ENCODE results near the gene ARSG.
"Not testable (repeated sequence)": the region's sequence is repeated elsewhere in the genome, so short reads cannot be mapped to it uniquely, and the experiment has no call there.

ARSG gene

DNA sequence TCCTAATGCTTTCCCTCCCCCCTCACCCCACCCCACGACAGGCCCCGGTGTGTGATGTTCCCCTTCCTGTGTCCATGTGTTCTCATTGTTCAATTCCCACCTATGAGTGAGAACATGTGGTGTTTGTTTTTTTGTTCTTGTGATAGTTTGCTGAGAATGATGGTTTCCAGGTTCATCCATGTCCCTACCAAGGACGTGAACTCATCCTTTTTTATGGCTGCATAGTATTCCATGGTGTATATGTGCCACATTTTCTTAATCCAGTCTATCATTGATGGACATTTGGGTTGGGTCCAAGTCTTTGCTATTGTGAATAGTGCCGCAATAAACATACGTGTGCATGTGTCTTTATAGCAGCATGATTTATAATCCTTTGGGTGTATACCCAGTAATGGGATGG lies 112.5 kb downstream of the ARSG start:
- H3K9me3 ChIP-seq (ENCODE audit: control insufficient read depth, insufficient read depth, low read length); H3K4me1 ChIP-seq (ENCODE audit: insufficient read depth, low read length); H3K9ac ChIP-seq (ENCODE audit: low read depth, low read length); H3K36me3 ChIP-seq (ENCODE audit: insufficient read depth, low read length): not testable (repeated sequence)

DNA sequence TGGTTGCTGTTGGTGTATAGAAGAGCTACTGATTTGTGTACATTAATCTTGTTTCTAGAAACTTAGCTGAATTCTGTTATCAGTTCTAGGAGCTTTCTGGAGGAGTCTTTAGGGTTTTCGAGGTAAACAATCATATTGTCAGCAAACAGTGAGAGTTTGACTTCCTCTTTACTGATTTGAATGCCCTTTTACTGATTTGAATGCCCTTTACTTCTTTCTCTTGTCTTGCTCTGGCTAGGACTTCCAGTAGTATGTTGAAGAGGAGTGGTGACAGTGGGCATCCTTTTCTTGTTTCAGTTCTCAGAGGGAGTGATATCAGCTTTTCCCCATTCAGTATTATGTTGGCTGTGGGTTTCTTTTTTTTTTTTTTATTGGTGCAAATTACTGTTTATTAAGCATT lies 116.4 kb downstream of the ARSG start:
- H3K36me3 ChIP-seq (ENCODE audit: insufficient read depth, low read length); H3K4me1 ChIP-seq (ENCODE audit: insufficient read depth, low read length); H3K9ac ChIP-seq (ENCODE audit: low read depth, low read length); H3K9me3 ChIP-seq (ENCODE audit: control insufficient read depth, insufficient read depth, low read length): not testable (repeated sequence)

DNA sequence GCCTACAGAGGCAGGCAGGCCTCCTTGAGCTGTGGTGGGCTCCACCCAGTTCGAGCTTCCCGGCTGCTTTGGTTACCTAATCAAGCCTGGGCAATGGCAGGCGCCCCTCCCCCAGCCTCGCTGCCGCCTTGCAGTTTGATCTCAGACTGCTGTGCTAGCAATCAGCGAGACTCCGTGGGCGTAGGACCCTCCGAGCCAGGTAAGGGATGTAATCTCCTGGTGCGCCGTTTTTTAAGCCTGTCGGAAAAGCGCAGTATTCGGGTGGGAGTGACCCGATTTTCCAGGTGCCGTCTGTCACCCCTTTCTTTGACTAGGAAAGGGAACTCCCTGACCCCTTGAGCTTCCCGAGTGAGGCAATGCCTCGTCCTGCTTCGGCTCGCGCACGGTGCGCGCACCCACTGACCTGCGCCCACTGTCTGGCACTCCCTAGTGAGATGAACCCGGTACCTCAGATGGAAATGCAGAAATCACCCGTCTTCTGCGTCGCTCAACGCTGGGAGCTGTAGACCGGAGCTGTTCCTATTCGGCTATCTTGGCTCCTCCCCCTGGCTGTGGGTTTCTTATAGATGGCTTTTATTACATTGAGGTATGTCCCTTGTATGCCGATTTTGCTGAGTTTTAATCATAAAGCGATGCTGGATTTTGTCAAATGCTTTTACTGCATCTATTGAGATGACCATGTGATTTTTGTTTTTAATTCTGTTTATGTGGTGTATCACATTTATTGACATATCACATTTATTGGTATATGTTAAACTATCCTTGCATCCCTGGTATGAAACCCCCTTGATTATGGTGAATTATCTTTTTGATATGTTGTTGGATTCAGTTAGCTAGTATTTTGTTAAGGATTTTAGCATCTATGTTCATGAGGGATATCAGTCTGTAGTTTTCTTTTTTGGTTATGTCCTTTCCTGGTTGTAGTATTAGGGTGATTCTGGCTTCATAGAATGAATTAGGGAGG lies 122.6 kb downstream of the ARSG start:
- peaks cover 13% of the 10 kb centered on the region for H3K9me3 ChIP-seq (ENCODE audit: control insufficient read depth, insufficient read depth, low read length)
- not testable (repeated sequence) for H3K36me3 ChIP-seq (ENCODE audit: insufficient read depth, low read length); H3K4me1 ChIP-seq (ENCODE audit: insufficient read depth, low read length)
- H3K9ac ChIP-seq (ENCODE audit: low read depth, low read length): peak overlapping the region; percentile 46; the same call in 1 of the 2 replicates

DNA sequence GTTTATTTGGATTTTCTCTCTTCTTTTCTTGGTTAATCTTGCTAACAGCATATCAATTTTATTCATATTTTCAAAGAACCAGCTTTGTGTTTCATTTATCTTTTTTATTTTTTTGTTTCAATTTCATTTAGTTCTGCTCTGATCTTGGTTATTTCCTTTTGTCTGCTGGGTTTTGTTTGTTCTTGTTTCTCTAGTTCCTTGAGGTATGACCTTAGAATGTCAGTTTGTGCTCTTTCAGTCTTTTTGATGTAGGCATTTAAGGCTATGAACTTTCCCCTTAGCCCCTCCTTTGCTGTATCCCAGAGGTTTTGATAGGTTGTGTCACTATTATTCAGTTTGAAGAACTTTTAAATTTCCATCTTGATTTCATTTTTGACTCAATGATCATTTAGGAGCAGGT lies 123.6 kb downstream of the ARSG start:
- not testable (repeated sequence) for H3K9ac ChIP-seq (ENCODE audit: low read depth, low read length); H3K36me3 ChIP-seq (ENCODE audit: insufficient read depth, low read length); H3K4me1 ChIP-seq (ENCODE audit: insufficient read depth, low read length)
- peaks cover 17% of the 10 kb centered on the region for H3K9me3 ChIP-seq (ENCODE audit: control insufficient read depth, insufficient read depth, low read length)

DNA sequence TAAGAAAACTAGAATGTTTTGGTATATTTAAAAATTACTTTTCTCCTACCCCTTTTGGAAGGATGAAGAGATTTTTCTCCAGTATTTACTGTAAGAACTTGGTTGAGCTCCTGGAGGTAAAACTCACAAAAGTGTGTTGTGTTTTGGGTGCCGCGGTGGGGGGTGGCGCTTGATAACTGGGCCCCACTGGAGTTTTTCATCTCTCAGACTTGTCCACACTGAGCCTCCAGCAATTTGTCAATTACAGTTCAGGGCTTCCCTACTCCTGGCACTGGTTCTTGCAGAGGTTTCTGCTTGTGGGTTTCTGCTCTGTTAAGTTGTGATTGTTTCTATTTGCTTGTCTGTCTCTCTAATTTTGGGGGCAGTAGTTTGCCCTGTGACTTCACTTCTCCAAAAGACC lies 126.0 kb downstream of the ARSG start:
- Histone ChIP-seq H3K9ac (ENCODE audit: low read depth, low read length) (no peak overlapping the region), H3K9me3 (ENCODE audit: control insufficient read depth, insufficient read depth, low read length) (peaks cover 21% of the 10 kb centered on the region), H3K36me3 (ENCODE audit: insufficient read depth, low read length) (peaks cover 9% of the 10 kb centered on the region), H3K4me1 (ENCODE audit: insufficient read depth, low read length) (no peaks in the 10 kb centered on the region)

DNA sequence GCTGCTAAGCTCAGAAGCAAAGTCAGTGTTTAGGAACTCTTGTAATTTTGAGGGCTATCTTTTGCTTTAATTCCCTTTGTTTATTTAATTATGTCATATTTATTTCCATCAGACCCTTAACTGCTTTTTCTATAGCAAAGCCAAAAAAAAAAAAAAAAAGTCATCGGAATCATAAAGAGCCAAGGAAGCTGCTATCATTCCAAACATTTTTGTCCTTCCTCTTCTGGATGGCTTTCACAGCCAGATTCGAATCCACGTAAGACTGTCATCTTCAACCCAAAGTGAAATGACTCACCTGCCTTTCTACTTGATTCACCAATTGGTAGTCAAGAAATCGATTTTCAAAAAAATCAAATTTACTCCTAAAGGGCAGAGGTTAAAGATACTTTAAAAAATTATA lies 127.6 kb downstream of the ARSG start:
- peaks cover 21% of the 10 kb centered on the region for H3K9me3 ChIP-seq (ENCODE audit: control insufficient read depth, insufficient read depth, low read length)

DNA sequence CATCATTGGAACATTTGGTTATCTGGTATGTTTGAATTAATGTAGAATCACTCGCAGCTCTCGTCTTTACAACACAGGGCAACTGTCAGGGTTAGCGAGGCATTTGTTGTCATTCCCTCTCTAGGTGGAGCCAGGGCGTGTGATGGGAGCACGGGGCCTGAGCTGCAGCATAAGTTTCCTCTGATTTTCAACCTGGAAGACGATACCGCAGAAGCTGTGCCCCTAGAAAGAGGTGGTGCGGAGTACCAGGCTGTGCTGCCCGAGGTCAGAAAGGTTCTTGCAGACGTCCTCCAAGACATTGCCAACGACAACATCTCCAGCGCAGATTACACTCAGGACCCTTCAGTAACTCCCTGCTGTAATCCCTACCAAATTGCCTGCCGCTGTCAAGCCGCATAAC lies 128.8 kb downstream of the ARSG start:
- H3K9ac ChIP-seq (ENCODE audit: low read depth, low read length): no peak overlapping the region
- H3K9me3 ChIP-seq (ENCODE audit: control insufficient read depth, insufficient read depth, low read length): peaks cover 20% of the 10 kb centered on the region
- no peaks in the 10 kb centered on the region for H3K4me1 ChIP-seq (ENCODE audit: insufficient read depth, low read length)
- H3K36me3 ChIP-seq (ENCODE audit: insufficient read depth, low read length): peaks cover 9% of the 10 kb centered on the region

More for the DNA sequence above, 127.6 kb downstream of the ARSG start:
- Histone ChIP-seq H3K4me1 (ENCODE audit: insufficient read depth, low read length) (no peaks in the 10 kb centered on the region), H3K9ac (ENCODE audit: low read depth, low read length) (no peak overlapping the region), H3K36me3 (ENCODE audit: insufficient read depth, low read length) (peaks cover 9% of the 10 kb centered on the region)

DNA sequence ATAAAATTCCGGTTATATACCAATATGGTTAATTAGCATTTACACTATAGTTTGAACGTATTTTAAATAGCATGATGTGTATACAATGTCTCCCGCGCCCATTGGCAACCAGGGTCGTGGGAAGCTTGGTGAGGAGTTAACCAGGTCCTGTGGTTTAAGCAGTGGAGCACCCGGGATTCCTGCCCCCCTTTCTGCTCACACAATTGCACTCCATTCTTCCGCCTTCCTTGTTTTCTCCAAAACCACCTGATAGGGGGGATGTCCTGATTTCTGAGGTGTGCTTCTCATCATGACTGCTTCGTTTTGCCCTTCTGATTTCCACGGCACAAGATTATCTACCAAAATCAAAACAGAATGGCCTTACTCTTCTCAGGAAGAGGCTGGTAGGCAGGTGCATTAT lies 130.2 kb downstream of the ARSG start:
- Histone ChIP-seq H3K9me3 (ENCODE audit: control insufficient read depth, insufficient read depth, low read length) (peaks cover 10% of the 10 kb centered on the region), H3K36me3 (ENCODE audit: insufficient read depth, low read length) (peaks cover 9% of the 10 kb centered on the region), H3K9ac (ENCODE audit: low read depth, low read length) (no peak overlapping the region), H3K4me1 (ENCODE audit: insufficient read depth, low read length) (no peaks in the 10 kb centered on the region)

DNA sequence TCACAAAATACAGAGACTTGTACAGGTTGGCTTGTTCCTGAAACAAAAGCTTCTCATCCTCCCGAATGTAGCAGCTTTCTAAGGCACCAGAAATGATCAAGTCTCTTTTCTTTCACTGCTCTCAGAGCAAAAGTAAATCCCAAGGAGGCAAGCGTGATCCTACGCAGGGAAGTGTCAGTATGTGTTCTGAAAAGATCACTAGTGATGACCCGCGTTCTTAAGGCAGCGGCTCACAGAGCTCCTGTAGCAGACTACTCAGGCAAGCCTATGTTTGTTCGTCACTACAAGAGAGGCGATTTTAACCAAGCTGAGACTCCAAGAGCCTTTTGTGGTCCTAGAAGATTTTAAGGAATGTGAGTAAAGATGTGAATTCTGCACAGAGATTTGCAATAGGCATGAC lies 131.5 kb downstream of the ARSG start:
- H3K4me1 ChIP-seq (ENCODE audit: insufficient read depth, low read length): no peaks in the 10 kb centered on the region
- no peak overlapping the region for H3K9ac ChIP-seq (ENCODE audit: low read depth, low read length)
- H3K36me3 ChIP-seq (ENCODE audit: insufficient read depth, low read length): peaks cover 12% of the 10 kb centered on the region
- peaks cover 10% of the 10 kb centered on the region for H3K9me3 ChIP-seq (ENCODE audit: control insufficient read depth, insufficient read depth, low read length)

DNA sequence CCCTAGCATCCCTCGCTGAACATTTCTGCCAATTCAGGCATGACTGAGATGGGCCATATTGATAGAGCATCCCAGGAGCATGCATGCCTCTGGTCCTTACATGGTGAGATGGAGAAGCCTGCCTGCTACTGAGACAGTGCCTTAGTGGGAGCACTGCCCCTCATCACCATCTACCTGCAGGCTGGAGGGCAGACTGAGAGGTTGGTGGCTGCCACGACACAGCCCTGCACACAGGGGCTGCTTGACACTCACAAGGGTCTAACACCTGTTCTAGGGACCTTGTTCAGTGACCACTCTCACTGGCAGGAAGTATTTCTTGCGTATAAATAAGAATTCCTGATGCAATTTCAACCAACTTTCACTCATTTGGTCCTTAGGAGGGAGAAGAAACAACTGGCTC lies 132.0 kb downstream of the ARSG start:
- H3K9ac ChIP-seq (ENCODE audit: low read depth, low read length): no peak overlapping the region
- H3K4me1 ChIP-seq (ENCODE audit: insufficient read depth, low read length): no peaks in the 10 kb centered on the region
- peaks cover 8% of the 10 kb centered on the region; the same call in 1 of the 2 replicates for H3K9me3 ChIP-seq (ENCODE audit: control insufficient read depth, insufficient read depth, low read length)
- peaks cover 12% of the 10 kb centered on the region for H3K36me3 ChIP-seq (ENCODE audit: insufficient read depth, low read length)

DNA sequence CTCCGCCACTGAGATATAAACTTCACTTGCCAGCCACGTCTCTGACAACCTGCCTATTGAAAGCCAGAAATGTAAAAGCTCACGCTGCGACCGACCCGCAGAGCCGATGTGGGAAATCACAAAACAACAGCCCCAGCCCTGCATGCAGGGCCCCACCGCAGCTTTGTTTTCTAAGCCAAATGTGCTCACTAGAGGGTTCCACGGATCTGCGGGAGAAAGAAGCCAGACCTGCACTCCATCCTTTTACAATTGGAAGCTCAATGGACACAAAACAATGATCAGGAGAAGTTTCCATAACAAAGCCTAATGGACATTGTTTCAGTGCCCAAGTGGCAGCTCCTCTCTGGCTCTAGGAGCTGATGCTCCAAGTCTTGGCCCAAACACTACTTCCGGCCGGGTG lies 132.9 kb downstream of the ARSG start:
- Histone ChIP-seq H3K36me3 (ENCODE audit: insufficient read depth, low read length) (peaks cover 20% of the 10 kb centered on the region), H3K9me3 (ENCODE audit: control insufficient read depth, insufficient read depth, low read length) (peaks cover 8% of the 10 kb centered on the region; the same call in 1 of the 2 replicates), H3K4me1 (ENCODE audit: insufficient read depth, low read length) (no peaks in the 10 kb centered on the region), H3K9ac (ENCODE audit: low read depth, low read length) (no peak overlapping the region)

DNA sequence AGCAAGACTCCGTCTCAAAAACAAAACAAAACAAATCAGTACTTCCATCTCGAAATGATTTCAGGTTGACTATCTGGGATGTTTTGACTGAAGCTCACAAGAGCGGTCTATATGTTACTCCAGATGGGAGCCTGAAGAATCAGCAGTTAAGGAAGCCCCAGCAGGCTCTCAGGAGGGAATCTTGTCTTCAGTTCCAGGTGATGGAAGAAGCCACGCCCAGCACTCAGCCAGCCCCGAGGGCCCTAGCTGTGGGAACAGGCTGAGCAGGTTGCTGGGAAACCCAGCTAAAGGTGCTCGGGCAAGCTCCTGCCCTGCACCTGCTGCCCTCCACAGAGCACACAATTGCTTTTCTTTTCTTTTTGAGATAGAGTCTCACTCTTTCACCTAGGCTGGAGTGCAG lies 133.6 kb downstream of the ARSG start:
- H3K9ac ChIP-seq (ENCODE audit: low read depth, low read length): no peak overlapping the region
- H3K4me1 ChIP-seq (ENCODE audit: insufficient read depth, low read length): no peaks in the 10 kb centered on the region
- peaks cover 4% of the 10 kb centered on the region; the same call in 1 of the 2 replicates for H3K9me3 ChIP-seq (ENCODE audit: control insufficient read depth, insufficient read depth, low read length)
- H3K36me3 ChIP-seq (ENCODE audit: insufficient read depth, low read length): peaks cover 16% of the 10 kb centered on the region

DNA sequence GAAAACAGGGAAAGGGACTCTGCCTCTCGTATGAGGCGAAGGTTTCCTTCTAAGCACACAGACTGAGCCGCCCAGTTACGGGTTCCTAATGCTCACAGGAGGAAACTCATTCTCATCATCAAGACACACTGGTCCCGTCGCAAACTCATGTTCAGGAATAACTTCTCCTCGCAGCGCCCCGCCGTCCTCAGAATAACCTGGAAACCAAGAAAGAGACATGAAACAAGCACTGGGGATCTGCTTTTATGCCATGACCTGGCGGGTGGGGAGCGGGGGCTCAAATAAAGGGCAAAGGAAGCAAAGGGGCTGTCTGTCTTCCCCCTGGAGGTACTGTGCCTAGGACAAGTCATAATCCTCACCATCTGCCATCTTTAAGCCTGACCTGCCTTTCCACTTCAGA lies 134.7 kb downstream of the ARSG start:
- Histone ChIP-seq H3K9me3 (ENCODE audit: control insufficient read depth, insufficient read depth, low read length) (no peaks in the 10 kb centered on the region), H3K36me3 (ENCODE audit: insufficient read depth, low read length) (peaks cover 16% of the 10 kb centered on the region; the same call in 1 of the 2 replicates), H3K9ac (ENCODE audit: low read depth, low read length) (no peak overlapping the region), H3K4me1 (ENCODE audit: insufficient read depth, low read length) (no peaks in the 10 kb centered on the region)

DNA sequence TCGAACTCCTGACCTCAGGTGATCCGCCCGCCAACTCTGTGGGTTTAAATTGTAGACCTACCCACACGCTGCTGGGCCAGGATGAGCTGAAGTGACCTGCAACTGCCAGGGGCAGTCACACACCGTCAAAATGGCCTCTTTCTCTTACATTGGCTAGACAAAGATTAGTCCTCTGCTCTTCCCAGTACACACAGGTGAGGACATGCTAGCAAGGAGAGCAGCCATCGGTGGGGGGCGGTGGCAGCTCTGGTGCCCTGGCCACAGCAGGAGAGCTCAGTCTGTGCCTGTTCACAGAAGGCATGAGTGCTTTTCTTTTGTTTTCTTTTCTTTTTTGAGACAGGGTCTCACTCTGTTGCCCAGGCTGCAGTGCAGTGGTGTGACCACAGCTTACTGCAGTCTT lies 136.3 kb downstream of the ARSG start:
- Histone ChIP-seq H3K36me3 (ENCODE audit: insufficient read depth, low read length) (peaks cover 16% of the 10 kb centered on the region), H3K9me3 (ENCODE audit: control insufficient read depth, insufficient read depth, low read length) (no peaks in the 10 kb centered on the region), H3K9ac (ENCODE audit: low read depth, low read length) (no peak overlapping the region), H3K4me1 (ENCODE audit: insufficient read depth, low read length) (no peaks in the 10 kb centered on the region)

DNA sequence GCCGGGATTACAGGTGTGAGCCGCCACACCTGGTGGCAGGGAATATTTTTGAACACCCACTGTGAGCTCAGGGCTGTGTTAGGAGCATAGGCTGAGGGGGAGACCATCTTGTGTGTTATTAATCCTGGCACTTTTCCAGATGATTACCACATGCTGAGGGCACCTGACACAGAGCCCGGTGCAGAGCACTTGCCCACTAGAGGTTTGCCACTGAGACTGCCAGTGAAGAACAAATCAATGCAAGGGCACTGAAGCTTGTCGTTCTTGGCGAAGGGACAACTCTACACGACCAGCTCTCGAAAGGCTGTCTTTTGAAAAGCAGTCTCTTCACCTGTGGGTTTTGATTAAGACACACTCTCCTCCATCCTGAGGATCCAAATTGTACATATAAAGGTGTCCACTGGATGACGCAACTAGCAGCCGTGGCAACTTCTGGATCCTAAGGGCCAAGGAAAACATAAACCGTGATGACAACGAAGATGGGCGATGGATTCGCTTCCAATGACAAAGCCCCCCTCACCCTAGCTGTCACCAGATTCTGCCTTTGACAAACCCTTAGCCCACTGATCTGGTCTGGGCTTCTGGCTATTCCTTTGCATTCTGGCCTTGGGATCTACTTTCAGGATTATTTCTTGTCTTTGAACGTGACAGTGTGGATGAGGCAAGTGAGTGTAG lies 137.3 kb downstream of the ARSG start:
- Histone ChIP-seq H3K9ac (ENCODE audit: low read depth, low read length) (no peak overlapping the region), H3K9me3 (ENCODE audit: control insufficient read depth, insufficient read depth, low read length) (no peaks in the 10 kb centered on the region), H3K36me3 (ENCODE audit: insufficient read depth, low read length) (peaks cover 16% of the 10 kb centered on the region), H3K4me1 (ENCODE audit: insufficient read depth, low read length) (no peaks in the 10 kb centered on the region)
